T47D (cell line): Measurements from ENCODE around the gene TMEM238.

ENCODE experiments used
- DNase-seq, 2 experiments: peaks; one replicate each; pipeline versions ENCODE4 v3.0.0 to v3.0.0-alpha.2; 2011 to 2012; ENCODE audit warnings: low read depth in 1 of 2, low spot score in 1 of 2
- JUND ChIP-seq: IDR thresholded peaks from 2 replicates; pipeline ENCODE4 v1.6.1; 2012; ENCODE audit warnings: low read depth
- in situ Hi-C: cut with HindIII; loops from 2 replicates; pipeline ENCODE4 v1.10.0; 2016; ENCODE audit warnings: low sequenced_read_pairs, low pct_unique_long_range_greater_than_20kb

TMEM238 gene

DNA sequence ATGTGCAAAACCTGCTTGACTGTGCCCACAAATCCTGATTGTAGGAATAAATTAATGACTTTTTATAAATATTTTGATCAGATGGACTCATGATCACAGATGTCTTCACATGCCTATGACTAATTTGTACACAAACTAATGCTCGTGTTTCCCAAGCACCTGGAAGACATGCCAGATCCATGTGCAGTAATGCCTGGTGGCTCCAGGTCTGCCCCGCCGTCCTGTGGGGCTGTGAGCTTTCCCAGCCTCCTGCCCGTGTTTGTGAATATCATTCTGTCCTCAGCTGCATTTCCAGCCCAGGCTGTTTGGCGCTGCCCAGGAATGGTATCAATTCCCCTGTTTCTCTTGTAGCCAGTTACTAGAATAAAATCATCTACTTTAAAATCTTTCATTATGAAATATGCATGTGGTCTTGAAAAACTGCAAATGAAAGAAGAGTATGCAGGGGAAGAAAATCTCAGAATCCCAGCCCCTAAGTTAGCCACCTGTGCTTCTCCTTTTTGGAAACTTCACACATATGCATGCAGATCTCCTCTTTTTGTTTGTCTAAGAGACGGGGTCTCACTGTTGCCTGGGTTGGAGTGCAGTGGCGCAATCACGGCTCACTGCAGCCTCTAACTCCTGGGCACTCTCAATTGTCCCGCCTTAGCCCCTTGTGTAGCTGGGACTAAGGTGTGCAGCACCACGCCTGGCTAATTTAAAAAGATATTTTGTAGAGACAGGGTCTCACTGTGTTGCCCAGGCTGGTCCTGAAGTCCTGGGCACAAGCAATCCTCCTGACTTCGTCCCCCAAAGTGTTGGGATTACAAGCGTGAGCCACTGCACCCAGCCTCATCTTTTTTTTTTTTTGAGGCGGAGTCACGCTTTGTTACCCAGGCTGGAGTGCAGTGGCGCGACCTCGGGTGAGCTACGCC lies 7.9 kb upstream of the TMEM238 start:
- no peak for TF ChIP-seq JUND
- in situ Hi-C loops, result no loop called here
- DNase-seq, result no peak

- in situ Hi-C loops, result no loop called here
- TF ChIP-seq JUND, result no peak
- no peak for DNase-seq
Observed at GRCh38 chr19:55391191-55391670, 7.1 kb upstream of the TMEM238 start.

- DNase-seq, result no peak
- in situ Hi-C loops, result no loop called here
Observed at GRCh38 chr19:55390461-55390880, 6.4 kb upstream of the TMEM238 start.

GRCh38 chr19:55389386-55390317 lies 5.6 kb upstream of the TMEM238 start:
- no peak for DNase-seq
- TF ChIP-seq JUND, result no peak
- in situ Hi-C loops, result no loop called here

More at GRCh38 chr19:55390461-55390880, 6.4 kb upstream of the TMEM238 start:
- TF ChIP-seq JUND, result no peak

GRCh38 chr19:55387736-55388497 lies 3.8 kb upstream of the TMEM238 start:
- no peak for TF ChIP-seq JUND
- DNase-seq, result no peak
- in situ Hi-C loops, result no loop called here

- in situ Hi-C loops, result no loop called here
- no peak for DNase-seq
Observed at GRCh38 chr19:55386493-55386971, 2.4 kb upstream of the TMEM238 start.

DNA sequence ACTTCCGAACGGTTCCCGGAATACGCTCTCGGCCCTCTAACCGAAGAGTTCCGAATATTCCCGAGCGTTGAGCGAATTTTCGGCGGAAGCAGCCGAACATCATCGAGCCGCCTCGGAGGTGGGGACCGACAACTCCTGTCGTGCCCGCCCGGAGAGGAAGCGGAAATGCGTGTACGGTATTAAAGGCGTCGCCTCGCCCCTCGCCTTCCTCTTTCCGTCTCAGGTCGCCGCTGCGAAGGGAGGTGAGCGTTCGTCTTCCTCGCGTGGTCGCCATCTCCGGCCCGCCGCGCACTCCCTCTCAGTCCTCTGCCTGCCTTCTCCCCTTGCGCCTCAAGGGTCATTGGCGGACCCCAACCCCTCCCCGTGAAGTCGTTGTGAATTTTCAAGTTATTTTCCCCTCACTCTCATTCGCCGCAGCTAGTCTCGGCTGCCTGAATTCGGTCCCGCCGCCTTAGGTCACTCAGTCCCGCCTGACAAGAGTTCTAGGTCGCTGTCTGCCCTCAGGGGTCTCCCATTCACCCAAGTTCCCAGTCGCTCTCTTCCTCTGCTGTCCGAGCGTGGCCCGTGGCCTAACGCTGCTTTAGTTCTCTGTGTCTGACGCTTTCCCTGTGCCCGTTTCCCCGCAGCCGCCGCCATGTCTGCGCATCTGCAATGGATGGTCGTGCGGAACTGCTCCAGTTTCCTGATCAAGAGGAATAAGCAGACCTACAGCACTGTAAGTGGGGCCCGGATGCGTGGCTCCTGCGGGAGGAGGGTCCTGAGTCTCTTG lies 1.8 kb upstream of the TMEM238 start, which contains the start of gene RPL28:
TSS of gene RPL28 (plus strand) at position 209 of the 769 bp plus-strand sequence. CDS start at position 635, 426 bp downstream.
- DNase-seq, result peak; percentile 73 to 98
- TF ChIP-seq JUND, result no peak
- in situ Hi-C loops, result no loop called here

More at GRCh38 chr19:55386493-55386971, 2.4 kb upstream of the TMEM238 start:
- no peak for TF ChIP-seq JUND

DNA sequence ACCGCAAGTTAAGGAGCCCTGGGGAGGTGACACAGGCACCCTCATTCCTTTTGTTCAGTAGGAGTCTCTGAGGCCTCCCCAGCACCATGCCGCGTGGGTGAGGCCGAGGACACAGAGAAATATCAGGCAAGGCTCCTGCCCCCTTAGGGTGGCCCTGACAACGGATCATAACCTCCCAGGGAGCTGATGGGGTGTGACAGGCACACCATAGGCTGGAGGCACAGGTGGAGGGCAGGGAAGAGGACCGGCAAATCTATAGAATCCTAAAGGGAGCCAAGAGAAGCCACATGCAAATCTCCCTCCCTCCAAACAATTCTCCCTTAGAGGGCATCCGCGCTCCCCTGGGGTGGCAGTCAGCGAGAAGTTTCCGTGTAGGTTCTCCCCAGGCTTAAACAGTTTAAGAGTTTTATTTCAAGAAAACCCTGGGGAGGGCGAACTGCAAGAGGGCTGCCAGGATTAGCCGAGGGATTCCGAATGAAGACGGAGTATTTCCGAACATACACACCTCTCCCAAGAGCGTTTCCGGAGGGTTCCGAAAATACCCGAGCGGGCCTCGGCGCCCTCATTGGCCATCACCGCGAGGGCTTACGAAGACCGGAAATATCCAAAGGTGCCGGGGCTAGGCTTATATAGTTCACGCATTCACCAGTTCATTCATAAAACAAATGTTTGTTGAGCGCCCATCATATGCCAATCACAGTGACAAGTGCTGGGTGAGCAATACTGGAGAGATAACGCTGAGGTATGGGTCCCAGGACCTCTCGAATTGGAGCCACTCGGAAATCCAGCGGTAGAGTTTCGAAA lies 1.0 kb upstream of the TMEM238 start:
- TF ChIP-seq JUND, result no peak
- in situ Hi-C loops, result no loop called here
- DNase-seq, result peak; percentile 85 to 94

DNA sequence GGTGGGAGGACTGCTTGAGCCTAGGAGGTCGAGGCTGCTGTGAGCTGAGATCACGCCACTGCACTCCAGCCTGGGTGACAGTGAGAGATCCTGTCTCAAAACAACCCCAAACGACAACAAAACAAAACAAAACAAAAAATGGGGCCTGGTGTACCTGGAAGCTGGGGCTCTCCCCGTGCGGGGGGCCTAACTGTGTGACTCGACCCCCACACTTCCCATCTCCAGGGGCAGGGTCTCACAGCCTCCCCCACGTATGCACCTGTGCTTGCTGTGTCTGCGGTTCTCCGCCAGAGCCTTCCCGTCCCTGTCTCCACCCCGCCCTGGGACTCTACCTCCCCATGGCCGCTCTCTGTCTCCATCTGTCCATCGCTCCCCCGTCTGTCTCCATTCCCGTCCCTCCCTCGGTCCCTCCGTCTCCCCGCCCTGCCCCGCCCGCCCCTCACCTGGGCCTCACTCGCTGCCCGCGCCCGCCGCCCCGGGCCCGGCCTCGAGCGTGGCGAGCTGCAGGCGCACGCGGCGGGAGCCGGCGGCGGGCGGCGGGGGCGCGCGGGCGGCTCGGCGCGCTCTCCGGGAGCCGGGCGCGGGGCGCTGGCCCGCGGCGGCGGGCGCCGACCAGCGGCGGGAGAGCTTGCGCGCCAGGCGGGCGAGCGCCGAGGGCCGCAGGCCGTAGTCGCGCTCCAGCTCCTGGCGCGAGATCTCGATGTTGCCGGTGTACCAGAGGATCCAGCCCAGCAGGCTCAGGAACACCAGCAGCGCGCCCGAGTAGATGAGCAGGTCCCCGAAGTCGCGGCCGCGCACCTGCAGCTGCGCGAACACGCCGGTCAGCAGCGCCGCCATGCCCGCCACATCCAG lies 587 bp downstream of the TMEM238 start:
- TF ChIP-seq JUND, result no peak
- DNase-seq, result peak; percentile 55 to 83
- in situ Hi-C loops, result no loop called here
